GM21717 (cell line): ENCODE data around the gene TCF4.
A peak's percentile ranks its signal among the peaks of the same experiment; 100 is the strongest.

ENCODE experiments used
- ATAC-seq: cut with Tn5 transposase; IDR thresholded peaks from one replicate; pipeline ENCODE4 v1.9.1; 2021; ENCODE audit warnings: mild to moderate bottlenecking, moderate library complexity; ENCODE audit not compliant: unreplicated experiment

Gene TCF4

DNA sequence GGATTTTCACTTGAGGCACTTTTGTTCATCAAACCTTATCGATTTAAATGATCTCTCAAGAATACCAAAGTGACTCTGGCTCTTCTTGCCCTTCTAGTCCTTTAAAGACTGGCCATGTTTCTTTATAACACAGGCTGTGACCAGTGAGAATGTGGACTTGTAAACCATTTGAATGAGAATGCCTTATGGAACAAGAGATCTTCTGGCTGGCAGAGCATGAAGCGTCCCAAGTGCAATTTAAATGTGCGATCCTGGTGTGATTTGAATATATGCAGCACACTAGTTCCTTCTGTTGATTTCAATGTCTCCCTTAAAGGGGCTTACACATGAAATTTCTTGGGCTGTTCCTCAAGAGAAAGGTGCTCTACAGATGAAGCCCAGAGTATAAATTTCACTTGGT lies 366.4 kb downstream of the TCF4 start:
- ATAC-seq: no peak

DNA sequence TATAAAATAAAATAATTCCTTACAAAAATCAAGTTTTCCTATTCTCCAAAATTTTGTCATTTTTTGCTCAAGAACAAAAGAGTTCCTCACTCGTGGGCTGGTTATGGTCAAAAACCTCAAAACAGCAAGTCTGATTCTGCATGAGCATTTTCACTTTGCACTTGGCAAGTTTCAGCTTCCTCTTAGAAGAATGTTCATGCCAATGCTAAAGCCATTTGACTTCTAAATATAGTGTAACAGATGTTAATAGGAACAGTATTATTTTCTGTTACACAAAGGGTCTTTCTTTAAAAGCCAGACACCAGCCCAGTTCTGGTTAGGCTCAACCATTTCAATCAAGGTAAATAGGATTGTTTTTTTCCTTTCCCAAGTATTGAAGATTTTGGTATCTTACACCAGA lies 367.5 kb downstream of the TCF4 start:
- peak; percentile 70 for ATAC-seq

DNA sequence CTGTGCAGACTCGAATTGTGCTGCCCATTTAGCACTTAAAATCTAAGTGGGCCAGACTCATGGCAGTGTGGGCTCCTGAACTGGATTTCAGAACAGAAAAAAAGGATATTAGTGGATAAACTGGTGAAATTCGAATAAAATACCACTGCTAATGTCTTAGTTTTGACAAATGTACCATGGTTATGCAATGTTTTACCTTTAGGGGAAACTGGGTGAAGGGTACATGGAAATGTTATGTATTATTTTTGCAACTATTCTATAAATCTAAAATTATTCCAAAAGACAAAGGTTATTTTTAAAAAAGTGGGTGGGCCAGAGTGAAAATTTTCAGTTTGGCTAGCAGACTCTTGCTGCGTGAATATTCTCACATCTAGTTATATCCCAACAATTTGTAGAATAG lies 368.2 kb downstream of the TCF4 start:
- ATAC-seq: no peak

DNA sequence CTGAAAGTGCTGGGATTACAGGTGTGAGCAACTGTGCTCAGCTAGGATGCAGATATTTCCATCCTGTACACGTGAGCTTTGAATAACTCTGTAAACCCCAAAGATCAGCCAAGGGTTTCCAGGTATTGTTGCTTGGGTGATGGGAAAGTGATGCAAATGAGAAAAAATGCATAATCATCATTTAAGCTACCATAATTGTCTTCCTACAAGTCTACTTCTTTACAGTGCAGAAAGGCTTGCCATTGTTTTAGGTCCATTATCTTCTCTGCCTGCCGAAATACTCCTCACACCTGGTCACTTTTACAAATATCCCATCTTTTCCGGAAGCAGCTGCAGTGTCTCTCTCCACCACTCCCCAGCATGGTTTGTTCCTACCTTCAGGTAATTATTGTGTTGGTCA lies 368.9 kb downstream of the TCF4 start:
- no peak for ATAC-seq

DNA sequence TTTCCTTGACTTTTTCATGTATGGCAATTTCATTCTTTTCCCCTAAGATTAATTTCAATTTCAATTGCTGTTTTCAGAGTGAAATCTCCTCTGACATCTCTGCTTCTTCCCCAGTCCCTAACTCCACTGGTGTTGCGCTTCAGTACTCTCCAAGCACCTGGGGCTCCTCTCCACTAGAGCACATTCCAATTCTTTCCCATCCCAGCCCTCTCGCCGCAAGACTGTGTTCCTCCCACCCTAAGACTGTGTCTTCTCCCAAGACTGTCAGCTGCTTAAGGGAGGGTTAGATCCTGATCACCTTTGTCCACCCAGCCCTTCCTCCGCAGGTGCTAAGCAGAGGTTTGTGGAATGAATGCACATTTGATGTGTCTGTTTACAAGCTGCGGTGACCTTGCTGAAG lies 373.0 kb downstream of the TCF4 start:
- ATAC-seq: no peak

DNA sequence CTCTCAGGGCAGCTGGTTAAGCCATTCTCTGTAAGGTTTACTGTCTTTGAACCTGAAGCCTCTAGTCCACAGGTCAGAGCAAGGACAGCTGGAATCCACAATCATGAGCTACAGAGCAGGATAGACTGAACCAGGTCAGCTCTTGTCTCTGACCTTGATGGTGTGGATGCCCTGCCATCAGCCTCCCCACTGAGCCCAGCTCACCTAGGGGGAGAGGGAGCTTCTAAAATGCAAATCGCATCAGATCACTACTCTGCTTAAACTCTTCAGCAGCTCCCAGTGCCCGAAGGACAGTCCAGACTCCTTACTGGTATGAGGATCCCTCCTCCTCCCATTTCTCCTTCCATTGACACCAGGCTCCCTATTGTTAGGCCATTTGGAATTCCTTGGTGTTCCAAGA lies 373.5 kb downstream of the TCF4 start:
- no peak for ATAC-seq

DNA sequence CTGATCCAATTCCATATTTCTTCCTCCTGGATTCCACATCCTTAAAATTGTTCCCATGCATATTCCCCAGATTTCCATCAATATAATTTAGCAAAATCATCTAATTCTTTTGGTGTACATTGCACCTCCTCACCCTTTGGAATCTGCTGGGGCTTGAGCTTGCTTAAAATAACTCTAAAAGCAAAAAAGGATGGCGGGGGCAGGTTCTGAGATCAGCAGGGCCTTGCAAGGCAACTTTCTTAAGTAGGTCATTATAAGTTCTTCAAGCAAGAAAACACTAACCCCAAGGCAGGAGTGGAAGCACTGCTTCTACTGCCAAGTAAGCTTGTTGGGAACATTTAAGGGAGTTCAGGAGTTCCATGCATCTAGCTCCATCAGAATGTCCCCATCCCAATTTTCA lies 374.4 kb downstream of the TCF4 start:
- ATAC-seq: no peak

DNA sequence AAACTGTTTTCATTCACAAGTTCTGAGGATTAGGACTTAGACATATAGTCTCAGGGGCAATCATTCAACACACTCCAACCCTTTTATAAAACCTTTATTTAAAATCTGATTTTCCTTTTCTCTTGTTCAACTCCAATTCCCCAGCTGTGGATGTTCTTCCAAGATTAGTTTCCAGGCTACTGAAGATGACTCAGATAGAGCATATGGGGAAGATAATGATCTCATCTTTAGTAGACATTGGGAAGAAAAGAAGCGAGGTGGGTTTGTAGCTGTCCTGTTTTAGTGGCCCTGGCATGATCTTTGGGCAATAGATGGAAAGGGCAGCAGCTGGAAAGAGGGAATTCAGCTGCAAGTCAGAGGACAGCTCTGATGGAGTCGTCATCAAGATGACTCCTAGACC lies 381.1 kb downstream of the TCF4 start:
- ATAC-seq: no peak

DNA sequence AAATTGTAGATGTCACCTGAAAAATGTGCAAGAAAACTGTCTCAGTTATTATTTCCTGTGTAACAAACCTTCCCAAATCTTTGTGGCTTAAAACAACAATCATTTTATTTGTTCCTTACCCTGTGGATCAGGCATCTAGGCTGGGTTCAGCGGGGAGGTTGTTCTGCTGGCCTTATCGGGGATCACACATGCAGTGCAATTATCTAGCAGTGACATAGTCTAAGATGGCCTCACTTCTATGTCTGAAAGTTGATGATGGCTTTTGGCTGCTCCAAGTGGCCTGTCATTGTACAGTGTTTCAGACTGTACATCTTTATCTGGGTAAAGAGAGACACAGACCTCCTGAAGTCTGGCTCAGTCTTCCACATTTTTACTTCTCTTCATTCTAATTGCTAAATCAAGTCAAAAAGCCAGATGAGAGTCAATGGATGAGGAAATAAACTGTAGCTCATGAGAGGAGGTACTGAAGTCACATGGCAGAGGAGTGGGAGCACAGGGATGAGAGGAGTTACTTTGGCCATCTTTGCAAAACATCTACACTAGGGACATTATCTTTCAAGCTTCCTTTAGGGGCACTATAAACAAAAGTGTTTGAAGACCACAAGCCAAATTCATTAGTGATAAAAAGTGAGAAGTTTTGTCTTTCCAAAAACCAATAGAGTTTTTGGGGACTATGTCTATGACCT lies 385.6 kb downstream of the TCF4 start:
- no peak for ATAC-seq

DNA sequence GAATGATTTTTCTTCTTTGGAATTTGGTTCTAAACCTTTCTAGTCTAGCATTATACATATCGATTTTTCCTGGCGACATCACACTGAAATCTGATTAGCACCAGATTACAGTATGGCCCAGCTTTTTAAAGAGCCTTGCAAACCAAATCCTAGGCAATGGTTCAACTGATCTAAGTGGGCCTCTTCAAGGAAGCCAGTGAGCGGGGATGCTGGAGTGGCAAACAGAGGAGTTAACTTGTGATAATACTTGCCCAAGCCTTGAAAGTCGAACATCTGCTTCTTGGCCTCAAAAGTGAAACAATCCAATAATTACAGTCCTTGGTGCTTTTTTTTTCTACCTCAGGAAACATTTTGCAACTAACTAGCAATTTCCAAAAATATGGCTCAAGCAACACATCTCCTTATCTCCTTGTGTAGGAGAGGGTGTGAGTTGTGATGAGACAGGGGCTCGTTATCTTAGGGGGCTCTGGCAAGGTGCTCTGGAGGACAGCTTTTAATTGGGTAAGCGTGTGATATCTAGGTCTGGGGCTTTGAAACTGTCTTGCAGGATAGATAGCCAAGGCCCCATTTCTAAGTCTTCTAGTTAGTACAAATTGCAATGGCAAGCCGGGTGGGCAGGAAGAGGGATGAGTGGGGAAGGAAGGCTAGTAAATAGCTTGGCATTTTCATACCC lies 388.6 kb downstream of the TCF4 start:
- no peak for ATAC-seq

DNA sequence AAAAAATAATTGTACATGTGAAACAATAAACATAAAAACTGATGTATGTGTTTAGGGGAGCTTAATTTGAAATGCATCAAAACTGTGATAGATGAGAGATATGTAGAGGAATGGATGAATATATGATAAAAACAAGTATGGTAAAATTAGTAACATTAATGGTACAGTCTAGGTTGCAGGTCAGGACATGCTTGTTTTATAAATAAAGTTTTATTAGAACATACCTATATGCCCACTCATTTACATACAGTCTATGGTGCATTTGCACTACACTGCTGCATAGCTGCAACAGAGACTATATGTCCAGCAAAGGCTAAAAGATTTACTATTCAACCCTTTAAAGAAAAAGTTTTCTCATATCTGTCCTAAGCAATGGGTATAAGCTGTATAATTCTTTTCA lies 392.1 kb downstream of the TCF4 start:
- ATAC-seq: no peak

DNA sequence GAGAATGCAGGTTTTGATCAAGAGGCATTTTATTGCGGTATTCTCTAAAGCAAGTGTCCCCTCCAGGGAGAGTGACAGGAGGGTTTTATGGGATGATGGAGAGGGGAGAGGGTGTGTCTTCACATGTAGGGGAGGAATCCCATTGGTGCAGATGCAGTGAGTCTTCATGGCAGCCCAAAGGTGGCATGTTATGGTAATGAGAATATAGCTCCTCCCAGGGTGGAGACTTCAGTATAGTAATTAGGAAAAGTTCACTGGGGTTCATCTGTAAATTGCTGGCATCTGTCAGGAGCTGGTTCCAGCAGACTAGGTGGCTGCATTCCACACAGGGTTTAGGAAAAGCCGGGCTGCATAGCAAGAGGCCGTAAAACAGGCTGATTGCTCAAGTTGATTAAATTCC lies 398.0 kb downstream of the TCF4 start:
- no peak for ATAC-seq

DNA sequence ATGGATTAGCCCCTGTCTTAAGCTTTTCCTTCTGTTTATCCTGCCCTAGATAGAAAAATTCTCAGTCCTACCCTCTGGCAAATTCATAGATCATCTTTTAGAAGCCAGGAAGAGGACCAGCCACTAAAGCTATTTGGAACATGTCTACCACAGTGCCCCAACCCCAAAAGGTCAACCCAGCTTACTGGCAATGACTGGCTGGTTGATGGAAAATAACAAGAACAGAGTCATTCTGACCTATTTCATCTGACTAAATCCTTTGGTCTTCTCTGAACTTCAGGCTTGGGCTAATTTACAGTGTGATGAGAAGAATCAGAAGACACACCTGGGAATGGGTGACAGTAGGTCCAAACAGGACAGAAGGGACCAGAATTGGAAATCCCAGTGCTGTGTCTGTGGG lies 401.4 kb downstream of the TCF4 start:
- no peak for ATAC-seq

DNA sequence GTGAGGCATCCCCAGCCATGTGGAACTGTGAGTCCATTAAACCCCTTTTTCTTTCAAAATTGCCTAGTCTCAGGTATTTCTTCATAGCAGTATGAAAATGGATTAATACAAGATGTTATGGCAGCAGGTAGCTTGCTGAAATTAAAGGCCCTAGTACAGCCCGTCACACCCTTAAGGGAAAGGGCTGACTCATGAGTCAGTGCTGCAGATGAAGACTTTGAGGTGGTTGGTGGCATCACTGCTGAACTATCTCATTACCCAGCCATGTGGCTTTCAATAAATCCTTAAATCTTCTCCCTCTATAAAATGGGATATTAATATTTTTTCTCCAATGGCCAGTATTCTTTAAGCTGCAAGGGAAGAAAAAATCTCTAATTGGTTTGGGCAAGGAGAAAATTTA lies 402.6 kb downstream of the TCF4 start:
- ATAC-seq: no peak

DNA sequence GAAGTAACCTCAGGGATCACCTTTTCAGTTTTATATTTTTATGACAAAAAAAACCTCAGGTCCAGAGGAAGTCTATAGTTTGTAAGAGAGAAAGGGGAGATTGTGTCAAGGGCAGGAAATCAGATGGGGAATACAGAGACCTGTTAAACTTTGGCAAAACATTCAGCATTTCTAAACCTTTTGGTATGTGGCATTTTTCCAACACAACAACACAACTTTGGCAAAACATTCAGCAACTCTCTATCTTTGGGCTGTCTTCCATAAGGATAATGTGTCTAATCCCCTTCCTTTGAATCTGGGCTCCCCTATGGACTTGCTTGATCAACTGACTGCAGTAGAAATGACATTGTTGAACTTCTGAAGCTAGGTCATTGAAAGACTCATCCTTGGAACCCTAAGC lies 408.2 kb downstream of the TCF4 start:
- ATAC-seq: no peak

DNA sequence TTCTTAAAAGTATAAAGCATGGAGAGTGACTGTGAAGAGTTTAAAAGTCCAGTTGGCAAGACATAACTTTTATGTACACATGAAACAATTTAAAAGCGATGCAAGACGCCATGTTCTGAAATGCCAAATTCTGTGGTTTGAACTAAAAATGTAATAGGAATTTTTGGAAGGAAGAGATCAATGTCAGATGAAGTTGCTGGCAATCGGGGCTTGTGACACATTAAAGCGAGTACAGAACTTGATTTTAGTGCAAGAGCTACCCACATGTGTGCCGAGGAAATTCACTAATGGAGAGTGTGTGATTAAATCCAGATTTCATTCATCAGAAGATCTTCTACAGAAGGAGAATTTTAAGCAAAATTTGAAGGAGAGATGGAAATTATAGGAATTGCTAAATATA lies 408.6 kb downstream of the TCF4 start:
- no peak for ATAC-seq

DNA sequence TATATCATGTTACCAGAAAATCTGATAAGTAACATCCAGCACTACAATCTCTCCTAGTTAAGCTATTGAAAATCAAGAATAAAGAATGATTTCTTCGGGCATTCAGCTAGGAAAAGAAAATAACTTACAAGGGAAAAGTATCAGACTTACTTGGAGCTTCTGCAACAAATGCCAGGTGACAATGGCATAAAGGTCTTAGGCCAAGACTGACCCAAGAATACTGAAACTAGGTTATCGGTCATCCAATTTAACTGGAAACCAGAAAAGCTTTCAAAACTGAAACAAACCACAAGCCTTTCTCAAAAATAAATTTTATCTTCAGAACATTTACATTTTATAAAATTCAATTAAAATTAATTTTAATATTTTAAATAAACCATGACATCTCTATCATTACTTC lies 414.7 kb downstream of the TCF4 start:
- no peak for ATAC-seq
